ENCODE measurements around the gene PRCD.

PRCD gene

DNA sequence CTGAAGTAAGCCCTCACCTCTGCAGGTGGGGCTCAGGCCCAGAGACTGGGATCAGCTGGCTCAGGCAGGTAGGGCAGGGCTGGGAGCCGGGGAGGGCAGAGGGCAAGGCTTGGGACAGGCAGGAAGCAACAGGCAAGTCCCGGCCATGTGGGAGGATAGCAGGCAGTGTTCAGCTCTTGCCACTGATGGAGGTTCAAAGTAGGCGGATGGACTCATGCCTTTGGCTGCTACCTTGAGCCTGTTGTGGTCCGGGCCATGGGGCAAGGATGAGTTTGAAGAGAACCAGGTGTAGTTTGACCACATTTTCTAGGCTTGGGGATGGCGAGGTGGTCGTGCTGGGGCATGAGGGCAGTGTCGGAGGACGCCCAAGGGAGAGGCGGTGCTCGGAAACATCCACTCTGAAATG, 2.7 kb downstream of the PRCD start:
- no peak for DNase-seq

GRCh38 chr17:76542984-76543383, 3.1 kb downstream of the PRCD start:
- DNase-seq, result no peak

- DNase-seq, result no peak
These were observed 3.6 kb downstream of the PRCD start for GRCh38 chr17:76543482-76543825.

GRCh38 chr17:76543826-76544545, 4.1 kb downstream of the PRCD start:
- no peak for DNase-seq

DNA sequence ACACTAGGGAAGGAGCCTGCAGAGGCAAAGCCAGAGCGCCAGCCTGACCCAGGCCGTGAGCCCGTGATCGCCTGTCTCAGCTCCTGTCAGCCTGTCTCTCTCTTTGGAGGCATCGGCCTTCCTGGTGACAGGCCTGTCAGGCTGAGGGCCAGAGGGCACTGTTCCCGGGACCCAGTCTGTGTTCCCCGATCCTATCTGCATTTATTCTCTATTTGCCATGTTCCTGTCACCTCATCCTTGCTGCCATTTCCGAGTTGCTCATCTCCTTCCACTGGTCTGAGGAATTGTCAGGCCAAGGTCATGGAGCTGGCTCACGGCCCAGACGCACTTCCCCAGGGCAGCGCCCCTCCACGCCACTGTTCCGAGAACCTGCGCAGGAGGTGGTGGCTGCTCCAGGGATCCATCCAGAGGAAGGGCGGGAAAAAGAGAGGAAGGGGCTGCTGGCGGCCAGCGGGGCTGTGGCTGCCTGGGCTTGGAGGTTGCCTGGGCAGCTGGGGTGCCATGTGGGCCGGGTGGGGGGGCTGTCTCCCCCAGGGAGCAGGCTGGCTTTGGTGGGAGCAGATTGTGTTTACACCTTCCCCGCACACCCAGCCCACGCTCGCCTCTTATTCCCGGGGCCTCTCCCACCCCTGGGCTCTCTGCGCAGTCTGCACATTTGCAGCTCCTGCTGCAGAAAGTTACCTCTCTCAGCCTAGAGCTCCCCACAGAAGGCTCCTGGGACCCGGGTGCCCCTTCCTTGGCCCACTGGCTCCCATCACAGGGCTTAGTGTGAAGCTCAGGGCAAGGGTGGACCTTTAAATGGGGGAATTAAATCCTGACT, 4.9 kb downstream of the PRCD start:
- no peak for DNase-seq

DNA sequence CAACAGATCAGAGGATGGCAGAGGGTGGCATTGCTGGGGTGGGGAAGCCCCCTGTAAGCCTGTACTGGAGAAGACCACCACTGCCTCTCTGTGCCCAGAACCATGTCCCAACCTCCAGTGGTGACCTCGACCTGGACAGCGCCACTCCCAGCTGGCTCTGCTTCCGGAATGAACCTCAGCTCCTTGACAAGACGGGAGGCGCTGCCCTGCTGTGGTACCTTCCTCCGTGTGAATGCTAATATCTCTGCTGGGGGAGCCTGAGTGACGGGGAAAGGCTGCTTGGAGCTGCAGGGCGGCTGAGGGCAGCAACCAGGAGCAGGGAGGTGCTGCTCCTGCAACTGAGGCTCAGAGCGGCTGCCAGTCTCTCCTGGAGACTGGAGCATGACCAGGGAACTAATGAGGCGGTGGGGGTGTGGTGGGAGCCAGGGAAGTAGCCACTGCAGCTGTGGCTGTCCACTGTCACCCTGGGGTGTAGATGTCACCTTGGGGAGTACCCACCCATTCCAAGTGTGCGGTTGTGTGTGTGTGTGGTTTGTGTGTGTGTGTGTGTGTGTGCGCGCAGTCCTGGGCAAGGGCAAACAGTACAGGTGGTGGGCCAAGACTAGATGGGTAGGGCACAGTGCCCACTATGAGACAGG, 6.2 kb downstream of the PRCD start:
- DNase-seq, result no peak

DNA sequence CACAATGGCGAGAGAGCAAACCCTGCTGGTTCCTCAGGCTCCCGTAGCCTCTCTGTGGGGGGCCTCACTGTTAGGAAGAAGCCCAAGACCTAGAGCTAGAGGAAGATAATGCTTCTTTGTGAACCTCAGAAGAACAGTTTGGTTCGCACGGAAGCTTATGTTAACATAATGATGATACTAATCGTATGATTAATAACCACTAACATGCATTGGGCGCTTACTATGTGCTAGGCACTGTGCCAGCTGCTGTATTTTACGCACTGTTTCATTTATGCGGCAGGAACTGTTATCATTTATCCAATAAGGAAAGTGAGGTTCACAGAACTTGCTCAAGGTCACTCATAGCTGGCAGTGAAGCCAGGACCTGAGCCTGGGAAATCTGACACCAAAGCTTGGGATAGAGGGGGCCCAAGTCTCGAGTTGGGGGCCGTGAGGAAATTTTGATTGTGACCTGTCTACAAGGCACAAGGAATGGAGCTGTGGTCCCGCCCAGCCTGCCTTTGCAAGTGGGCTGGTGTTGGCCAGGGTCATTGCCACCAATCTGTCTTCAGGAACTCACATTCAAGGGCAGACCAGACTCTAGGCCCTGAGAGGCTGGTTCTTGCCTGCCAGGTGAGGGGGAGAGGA, 6.8 kb downstream of the PRCD start:
- no peak for DNase-seq

GRCh38 chr17:76547183-76547641, 7.4 kb downstream of the PRCD start:
- peak; percentile 43 for DNase-seq

DNA sequence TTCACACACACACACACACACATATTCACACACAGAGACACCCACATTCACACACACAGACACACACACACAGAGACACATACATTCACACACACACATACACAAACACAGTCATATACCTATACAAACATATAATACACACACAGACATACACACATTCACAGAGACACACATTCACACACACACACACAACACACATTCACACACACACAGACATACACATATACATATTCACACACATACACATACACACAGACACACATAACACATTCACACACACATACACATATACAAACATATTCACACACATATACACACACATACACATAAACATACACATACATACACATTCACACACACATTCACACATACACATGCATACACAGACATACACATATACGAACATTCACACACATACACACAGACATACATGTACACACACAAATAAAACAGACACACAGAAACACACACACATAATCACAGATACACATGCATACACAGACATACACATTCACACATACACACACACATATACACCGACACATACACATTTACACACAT, 7.9 kb downstream of the PRCD start:
- no peak for DNase-seq

- DNase-seq, result no peak
These were observed 8.8 kb downstream of the PRCD start for GRCh38 chr17:76548378-76549214.

- no peak for DNase-seq
These were observed 9.3 kb downstream of the PRCD start for GRCh38 chr17:76549215-76549518.

GRCh38 chr17:76549539-76549938, 9.7 kb downstream of the PRCD start:
- DNase-seq, result no peak

- no peak for DNase-seq
These were observed 11.1 kb downstream of the PRCD start for GRCh38 chr17:76550712-76551615.

DNA sequence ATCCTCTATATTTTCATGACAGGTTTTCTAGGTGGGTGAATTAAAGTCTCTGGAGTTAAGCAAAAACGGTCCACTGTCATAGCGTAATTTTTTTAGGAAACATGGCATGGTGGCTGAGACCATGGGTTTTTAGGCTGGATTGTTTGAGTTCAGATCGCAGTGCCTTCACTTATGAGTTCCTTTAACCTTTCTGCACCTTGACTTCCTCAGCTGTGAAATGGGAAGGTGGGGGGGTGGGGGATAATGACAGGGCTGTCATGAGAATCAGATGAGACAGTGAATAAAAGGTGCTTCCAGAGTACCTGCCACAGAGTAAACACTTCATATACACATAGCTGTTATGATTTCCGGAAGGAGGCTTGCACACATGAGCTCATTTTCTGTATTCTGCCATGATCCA, 11.8 kb downstream of the PRCD start:
- DNase-seq, result no peak

- DNase-seq, result no peak
These were observed 13.5 kb downstream of the PRCD start for GRCh38 chr17:76553178-76553908.

- no peak for DNase-seq
These were observed 14.3 kb downstream of the PRCD start for GRCh38 chr17:76554131-76554530.

DNA sequence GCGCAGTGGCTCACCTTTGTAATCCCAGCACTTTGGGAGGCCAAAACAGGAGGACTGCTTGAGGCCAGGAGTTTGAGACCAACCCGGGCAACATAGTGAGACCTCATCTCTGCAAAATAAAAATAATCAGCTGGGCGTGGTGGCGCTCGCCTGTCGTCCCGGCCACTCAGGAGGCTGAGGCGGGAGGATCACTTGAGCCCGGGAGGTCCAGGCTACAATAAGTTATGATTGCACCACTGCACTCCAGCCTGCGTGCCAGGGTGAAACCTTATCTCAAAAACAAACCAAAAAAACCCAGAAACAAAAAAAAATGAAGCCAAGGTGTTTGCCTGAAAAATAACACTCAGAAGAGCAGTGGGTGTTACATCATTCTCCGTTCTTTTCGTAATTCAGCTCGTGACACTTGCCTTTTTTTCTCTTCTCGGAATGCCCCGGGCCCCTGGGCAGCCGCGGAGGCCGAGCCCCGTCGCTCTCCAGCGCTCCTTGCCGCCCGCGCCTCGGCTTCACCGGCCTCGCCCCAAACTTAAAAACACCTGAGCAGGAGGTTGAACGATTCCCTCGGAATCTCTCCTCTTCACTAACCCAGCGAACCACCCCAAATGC, 17.0 kb downstream of the PRCD start:
- peak; percentile 65 for DNase-seq

- DNase-seq, result peak; percentile 92
These were observed 17.7 kb downstream of the PRCD start for GRCh38 chr17:76557368-76558197.
